ENCODE measurements around the gene RSPO1. TPM values are rescaled to one million over a fixed set of nuclear protein-coding genes. Genes with fewer than 3 reads are reported as not detected.

Gene RSPO1
- polyA plus RNA-seq, 1 experiment: 0.05 TPM

GRCh38 chr1:37651803-37652202 is 17.1 kb upstream of the RSPO1 start:
- POLR2A ChIA-PET: no interaction called here
- DNase-seq (ENCODE audit: low read depth): no peak
- no peaks in the 10 kb centered on the region for H3K36me3 ChIP-seq (ENCODE audit: control insufficient read depth, insufficient read depth, low read length)
- TF ChIP-seq CTCF (IDR thresholded peaks at IDR 0.05; ENCODE audit: insufficient read depth, low read depth, low read length): no peak
- H3K4me3 ChIP-seq (ENCODE audit: low read depth, low read length): no peak overlapping the region
- H3K27me3 ChIP-seq (ENCODE audit: control insufficient read depth, insufficient read depth, low read length): no peaks in the 10 kb centered on the region
- CTCF ChIA-PET: interaction anchor here (2.2 kb wide), 1 partner anchor 49 kb away, joined by 6 read pairs; no protein-coding TSS in a partner anchor

- POLR2A ChIA-PET: no interaction called here
- DNase-seq (ENCODE audit: low read depth): no peak
- TF ChIP-seq CTCF (IDR thresholded peaks at IDR 0.05; ENCODE audit: insufficient read depth, low read depth, low read length): no peak
- CTCF ChIA-PET: no interaction called here
- no peak overlapping the region for H3K4me3 ChIP-seq (ENCODE audit: low read depth, low read length)
- no peaks in the 10 kb centered on the region for H3K36me3 ChIP-seq (ENCODE audit: control insufficient read depth, insufficient read depth, low read length)
- H3K27me3 ChIP-seq (ENCODE audit: control insufficient read depth, insufficient read depth, low read length): no peaks in the 10 kb centered on the region
Measured at GRCh38 chr1:37650721-37651120, 16.0 kb upstream of the RSPO1 start.

GRCh38 chr1:37650173-37650572 is 15.5 kb upstream of the RSPO1 start:
- CTCF ChIA-PET: no interaction called here

GRCh38 chr1:37647281-37647680 is 12.6 kb upstream of the RSPO1 start:
- ChIA-PET POLR2A (no interaction called here), CTCF (no interaction called here)
- DNase-seq (ENCODE audit: low read depth): no peak
- TF ChIP-seq CTCF (IDR thresholded peaks at IDR 0.05; ENCODE audit: insufficient read depth, low read depth, low read length): no peak
- Histone ChIP-seq H3K36me3 (ENCODE audit: control insufficient read depth, insufficient read depth, low read length) (no peaks in the 10 kb centered on the region), H3K27me3 (ENCODE audit: control insufficient read depth, insufficient read depth, low read length) (0 out of 2 replicates have a peak, but pooled peaks cover 3% of the 10 kb centered on the region), H3K4me3 (ENCODE audit: low read depth, low read length) (no peak overlapping the region)

More at GRCh38 chr1:37650173-37650572, 15.5 kb upstream of the RSPO1 start:
- no peak for DNase-seq (ENCODE audit: low read depth)
- Histone ChIP-seq H3K36me3 (ENCODE audit: control insufficient read depth, insufficient read depth, low read length) (no peaks in the 10 kb centered on the region), H3K4me3 (ENCODE audit: low read depth, low read length) (no peak overlapping the region), H3K27me3 (ENCODE audit: control insufficient read depth, insufficient read depth, low read length) (no peaks in the 10 kb centered on the region)
- no peak for TF ChIP-seq CTCF (IDR thresholded peaks at IDR 0.05; ENCODE audit: insufficient read depth, low read depth, low read length)
- POLR2A ChIA-PET: no interaction called here

- no peak overlapping the region for H3K4me3 ChIP-seq (ENCODE audit: low read depth, low read length)
- POLR2A ChIA-PET: no interaction called here
- H3K27me3 ChIP-seq (ENCODE audit: control insufficient read depth, insufficient read depth, low read length): peaks cover 12% of the 10 kb centered on the region
- CTCF ChIA-PET: interaction anchor here (1.1 kb wide), 1 partner anchor 38 kb away, joined by 3 read pairs; no protein-coding TSS in a partner anchor
- no peak for DNase-seq (ENCODE audit: low read depth)
- no peak for TF ChIP-seq CTCF (IDR thresholded peaks at IDR 0.05; ENCODE audit: insufficient read depth, low read depth, low read length)
- no peaks in the 10 kb centered on the region for H3K36me3 ChIP-seq (ENCODE audit: control insufficient read depth, insufficient read depth, low read length)
Measured at GRCh38 chr1:37641059-37641458, 6.4 kb upstream of the RSPO1 start.

Measured in BJ (cell line).